Mesenteric fat pad (tissue), 1 donor: Measurements from ENCODE around the gene COL20A1. TPM values are rescaled to one million over a fixed set of nuclear protein-coding genes. Genes with fewer than 3 reads are reported as not detected.

Source experiments
- DNase-seq: peaks from one replicate; pipeline ENCODE4 v3.0.0-alpha.2; 2020; ENCODE audit warnings: low spot score
- total RNA-seq: library from RNA; stranded (reverse); fragmentation: NEBNext Ultra II Directional; extraction: Animal tissue kit (Norgen Biotek cat#: 25700); gene quantifications from one replicate; pipeline ENCODE4 v1.2.1, GENCODE V29; 2021
- donor health status: DM: yes; HTN: yes; CAD: no.

The COL20A1 gene
- total RNA-seq, 1 donor from 2014 or later = not detected

- DNase-seq = no peak
Observed at GRCh38 chr20:63307538-63308217, 14.7 kb downstream of the COL20A1 start.

GRCh38 chr20:63308218-63308911 is 15.4 kb downstream of the COL20A1 start:
- DNase-seq = no peak

GRCh38 chr20:63309261-63310071 is 16.5 kb downstream of the COL20A1 start:
- no peak for DNase-seq

GRCh38 chr20:63310265-63310991 is 17.4 kb downstream of the COL20A1 start:
- DNase-seq = no peak

- no peak for DNase-seq
Observed at GRCh38 chr20:63311186-63311832, 18.3 kb downstream of the COL20A1 start.

- no peak for DNase-seq
Observed at GRCh38 chr20:63311833-63312243, 18.9 kb downstream of the COL20A1 start.

GRCh38 chr20:63312273-63312672 is 19.3 kb downstream of the COL20A1 start:
- DNase-seq = no peak

GRCh38 chr20:63312690-63313348 is 19.8 kb downstream of the COL20A1 start:
- DNase-seq = no peak

- no peak for DNase-seq
Observed at GRCh38 chr20:63313349-63314014, 20.5 kb downstream of the COL20A1 start.

GRCh38 chr20:63314015-63314471 is 21.1 kb downstream of the COL20A1 start:
- no peak for DNase-seq

GRCh38 chr20:63314566-63315239 is 21.7 kb downstream of the COL20A1 start:
- DNase-seq = no peak

- no peak for DNase-seq
Observed at GRCh38 chr20:63315240-63315689, 22.3 kb downstream of the COL20A1 start.

- DNase-seq = no peak
Observed at GRCh38 chr20:63315731-63316491, 22.9 kb downstream of the COL20A1 start.

GRCh38 chr20:63316502-63316921 is 23.5 kb downstream of the COL20A1 start:
- DNase-seq = no peak

- no peak for DNase-seq
Observed at GRCh38 chr20:63317061-63317460, 24.1 kb downstream of the COL20A1 start.

- no peak for DNase-seq
Observed at GRCh38 chr20:63317601-63318291, 24.8 kb downstream of the COL20A1 start.

- no peak for DNase-seq
Observed at GRCh38 chr20:63318391-63319163, 25.6 kb downstream of the COL20A1 start.
